ENCODE results near the gene IPCEF1.

- TF ChIP-seq CTCF (conservative IDR thresholded peaks at IDR 0.05 in 1 of 2, IDR thresholded peaks at IDR 0.05 in 1 of 2; ENCODE audit: low read depth in 1 of 2, low read length in 2 of 2) (peak; percentile 66 to 97), EZH2 (IDR thresholded peaks at IDR 0.05; ENCODE audit: low read length, missing control alignments) (no peak)
Observed at GRCh38 chr6:154156135-154156896, 200.3 kb downstream of the IPCEF1 start.

All from fibroblast of lung (primary cell).